ENCODE results near the gene CACNA1D.

The CACNA1D gene

GRCh38 chr3:53724566-53724965 lies 230.2 kb downstream of the CACNA1D start:
- no peak for DNase-seq

DNA sequence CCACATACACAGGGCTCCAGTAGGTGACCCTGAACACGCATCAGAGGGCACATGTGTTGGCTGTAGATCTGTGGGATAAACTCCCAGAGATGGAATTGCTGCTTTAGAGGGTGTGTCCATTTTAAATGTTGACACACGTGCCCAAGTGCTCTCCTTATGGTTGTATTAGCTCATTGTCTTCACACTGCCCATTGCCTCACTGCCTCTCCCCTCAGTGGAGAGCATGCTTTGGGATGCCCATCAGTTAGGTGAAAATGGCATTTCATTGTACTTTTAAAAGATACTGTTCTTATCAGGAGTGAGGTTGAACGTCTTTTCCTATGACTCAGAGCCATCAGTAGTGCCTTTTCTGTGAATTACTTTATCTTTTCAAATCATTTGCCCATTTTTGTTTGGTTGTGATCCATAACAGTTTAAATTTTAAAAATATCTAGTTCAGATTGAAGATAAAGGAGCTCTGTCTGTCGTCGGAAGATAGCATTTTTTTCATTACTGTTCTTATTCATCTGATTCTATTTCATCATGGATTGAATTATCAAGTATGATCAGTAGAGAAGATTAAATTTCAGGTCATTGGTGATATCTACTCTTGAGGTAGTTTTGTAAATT lies 231.1 kb downstream of the CACNA1D start:
- no peak for DNase-seq

- DNase-seq, result no peak
Measured at GRCh38 chr3:53726643-53727042, 232.2 kb downstream of the CACNA1D start.

GRCh38 chr3:53728606-53729005 lies 234.2 kb downstream of the CACNA1D start:
- DNase-seq, result no peak

DNA sequence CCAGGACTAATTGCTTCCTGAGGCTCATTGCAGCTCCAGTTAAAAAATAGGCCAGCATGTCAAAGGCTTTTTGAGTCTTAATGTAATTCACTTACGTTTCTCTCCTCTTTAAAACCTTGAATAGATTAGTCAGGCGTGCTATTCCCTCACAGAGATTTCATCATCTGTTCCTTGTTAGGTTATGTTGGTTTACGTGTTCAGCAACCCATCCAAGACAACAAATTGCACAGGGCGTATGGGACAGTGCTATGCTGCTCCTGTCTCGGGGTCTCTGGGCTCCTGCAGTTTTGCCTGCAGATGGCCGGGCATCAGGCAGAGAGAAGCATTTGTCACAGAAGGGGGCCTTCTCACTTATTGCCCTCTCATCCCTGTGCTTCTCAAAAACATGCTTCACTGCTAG lies 234.7 kb downstream of the CACNA1D start:
- no peak for DNase-seq

DNA sequence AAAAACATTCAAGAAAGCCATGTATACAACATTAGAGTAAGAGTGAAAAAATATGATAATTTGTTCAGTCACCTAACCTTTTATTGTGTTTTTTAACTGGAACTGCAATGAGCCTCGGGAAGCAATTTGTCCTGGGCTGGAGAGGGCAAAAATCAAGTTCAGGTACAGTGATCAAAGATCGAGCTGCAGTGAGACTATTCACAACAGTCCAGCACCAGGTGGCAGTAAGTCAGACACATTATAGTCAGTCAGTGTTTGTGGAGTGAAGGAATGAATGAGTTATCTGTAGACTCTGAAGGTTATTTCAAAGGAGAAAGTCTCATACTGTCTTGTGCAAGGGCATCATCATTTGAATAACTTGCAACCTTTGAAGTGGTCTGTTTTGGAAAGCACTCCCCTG lies 235.2 kb downstream of the CACNA1D start:
- DNase-seq, result no peak

GRCh38 chr3:53730576-53730975 lies 236.2 kb downstream of the CACNA1D start:
- DNase-seq, result no peak

- no peak for DNase-seq
Measured at GRCh38 chr3:53731934-53732624, 237.7 kb downstream of the CACNA1D start.

DNA sequence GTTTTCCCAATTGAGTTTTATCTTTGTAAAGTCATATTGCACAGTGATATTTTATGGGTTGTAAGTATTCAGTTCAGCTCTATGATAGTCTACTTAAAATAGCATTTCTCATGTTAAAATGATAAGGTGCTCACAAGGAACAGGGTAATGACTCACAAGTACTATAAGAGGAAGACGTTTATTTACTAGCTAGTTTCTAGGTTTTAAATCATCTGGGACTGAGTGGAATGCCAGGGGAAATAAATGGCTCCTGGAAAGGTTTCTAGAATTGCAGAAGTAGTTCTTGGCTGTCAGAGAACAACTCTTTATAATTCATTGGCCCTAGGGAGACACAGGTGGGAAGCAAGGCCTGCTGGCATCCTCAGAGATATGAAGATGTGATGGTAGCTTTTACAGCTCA lies 239.0 kb downstream of the CACNA1D start:
- no peak for DNase-seq

- no peak for DNase-seq
Measured at GRCh38 chr3:53739966-53740365, 245.6 kb downstream of the CACNA1D start.

GRCh38 chr3:53740956-53741355 lies 246.5 kb downstream of the CACNA1D start:
- DNase-seq, result no peak

DNA sequence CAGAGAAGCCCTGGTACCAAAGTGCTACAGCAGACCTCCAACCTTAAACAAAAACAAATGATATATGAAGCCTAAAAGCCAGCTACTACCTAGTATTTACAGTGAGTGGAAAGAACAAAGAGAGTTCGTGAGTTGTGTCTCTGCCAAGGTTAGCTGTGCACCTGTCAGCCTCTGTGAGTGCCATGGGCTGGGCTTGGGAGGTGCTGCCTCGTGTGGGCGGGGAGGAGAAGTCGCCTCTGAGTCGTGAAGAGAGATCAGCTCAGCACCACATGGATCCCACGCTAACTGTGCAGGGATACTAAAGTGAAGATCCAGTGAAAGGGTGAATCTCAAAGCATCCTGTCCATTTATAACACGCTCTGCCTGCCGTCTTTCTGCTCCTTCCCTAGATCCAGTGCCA lies 249.9 kb downstream of the CACNA1D start:
- no peak for DNase-seq

GRCh38 chr3:53747559-53747958 lies 253.1 kb downstream of the CACNA1D start:
- no peak for DNase-seq

DNA sequence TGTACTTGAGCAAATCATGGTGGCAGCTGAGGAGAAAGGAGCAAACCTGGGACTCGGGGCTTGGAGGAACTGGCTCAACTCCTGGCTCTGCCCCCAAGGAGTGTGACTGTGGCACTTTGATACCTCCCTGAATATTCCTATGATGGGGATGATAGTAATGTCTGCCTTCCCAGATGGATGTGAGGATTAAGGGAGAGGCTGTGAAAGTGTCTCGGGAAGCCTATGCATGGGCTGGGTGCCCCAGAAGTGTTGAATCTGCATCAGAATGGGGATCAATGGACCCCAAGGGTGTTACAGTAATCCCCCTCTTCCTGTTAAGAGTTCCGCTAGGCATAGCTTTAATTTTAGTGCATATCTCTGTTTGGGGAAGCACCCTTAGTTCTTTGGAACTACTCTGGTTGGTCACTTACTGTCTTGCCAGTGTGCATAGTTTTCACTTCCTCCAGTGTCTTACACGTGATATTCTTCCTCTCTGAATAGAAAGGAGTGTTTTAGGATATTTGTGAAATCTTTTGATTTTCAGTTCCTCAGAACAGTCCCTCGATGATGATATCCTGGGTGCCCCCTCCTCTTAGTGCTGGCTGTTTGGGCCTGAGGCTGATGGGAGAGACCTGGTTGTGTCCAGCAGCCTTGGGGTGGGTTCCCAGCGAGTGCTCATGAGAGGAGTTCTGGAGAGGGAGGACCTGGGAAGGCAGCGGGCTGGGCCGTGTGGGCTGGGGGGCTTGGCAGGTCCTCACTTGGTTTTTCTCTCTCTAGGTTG lies 254.3 kb downstream of the CACNA1D start:
- no peak for DNase-seq

GRCh38 chr3:53749448-53749847 lies 255.0 kb downstream of the CACNA1D start:
- DNase-seq, result no peak

GRCh38 chr3:53750253-53751210 lies 256.1 kb downstream of the CACNA1D start:
- DNase-seq, result no peak

- DNase-seq, result no peak
Measured at GRCh38 chr3:53753518-53754183, 259.2 kb downstream of the CACNA1D start.

- DNase-seq, result no peak
Measured at GRCh38 chr3:53754325-53754724, 259.9 kb downstream of the CACNA1D start.

- DNase-seq, result no peak
Measured at GRCh38 chr3:53758846-53759245, 264.4 kb downstream of the CACNA1D start.

- DNase-seq, result no peak
Measured at GRCh38 chr3:53763353-53763752, 268.9 kb downstream of the CACNA1D start.

DNA sequence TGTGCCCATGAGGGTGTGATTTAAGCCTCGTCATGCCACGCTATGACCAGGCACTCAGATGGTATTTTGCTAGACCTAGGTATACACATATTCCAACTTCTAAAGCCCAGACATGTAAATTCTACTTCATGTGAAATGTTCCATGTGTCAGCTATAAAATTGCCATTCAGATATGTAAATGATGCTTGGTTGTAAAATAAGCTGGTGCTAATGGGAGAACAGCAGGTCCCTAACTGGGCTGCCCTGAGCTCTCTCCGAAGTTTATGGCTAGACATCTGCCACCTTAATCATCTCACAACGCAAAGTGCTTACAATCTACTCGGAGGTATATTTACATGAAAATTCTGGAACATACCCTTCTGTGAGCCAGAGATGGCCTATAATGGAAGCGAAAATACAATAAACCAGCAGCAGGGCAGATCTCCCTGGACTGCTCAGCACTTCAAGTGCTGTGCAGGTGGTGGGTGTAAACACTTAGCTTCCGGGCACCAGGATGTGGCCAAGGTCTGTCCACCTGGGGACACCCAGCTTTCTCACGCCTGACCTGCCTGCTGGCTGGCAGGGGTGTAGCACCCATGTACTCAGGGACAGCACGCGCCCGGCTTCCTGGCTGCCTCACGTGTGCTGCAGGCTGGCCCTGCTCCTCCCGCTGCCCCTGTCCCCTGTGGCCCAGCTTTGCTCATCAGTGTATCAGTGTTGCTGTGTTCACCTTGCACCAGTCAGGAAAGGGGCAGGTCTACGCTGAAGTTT lies 269.8 kb downstream of the CACNA1D start:
- DNase-seq, result no peak

DNA sequence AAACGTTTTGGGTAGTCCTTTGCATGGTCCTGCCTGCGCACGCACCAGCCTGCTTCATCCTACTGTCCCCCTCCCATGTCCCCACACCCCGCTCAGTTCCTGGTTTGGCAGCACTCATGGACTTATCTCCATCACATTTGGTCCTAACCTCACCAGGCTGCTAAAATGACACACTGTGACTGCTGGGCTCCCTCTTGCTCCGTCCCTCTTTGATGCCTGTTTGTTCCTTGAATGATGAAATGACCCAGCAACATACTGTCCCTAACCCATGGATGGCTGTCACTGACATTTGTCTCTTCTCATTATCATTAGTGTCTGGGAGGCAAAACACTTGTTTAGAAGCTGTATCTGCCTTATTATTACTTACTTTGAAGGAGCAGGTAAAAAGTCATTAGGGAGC lies 271.3 kb downstream of the CACNA1D start:
- no peak for DNase-seq

Data from amniotic stem cell (primary cell).